Measurements from ENCODE around the gene NFE2L1. TPM values are rescaled to one million over a fixed set of nuclear protein-coding genes. Genes with fewer than 3 reads are reported as not detected.
"Not testable (repeated sequence)": the region's sequence is repeated elsewhere in the genome, so short reads cannot be mapped to it uniquely, and the experiment has no call there.

Gene NFE2L1
- total RNA-seq, 1 donor from 2014 or later = 127 TPM

- Mint-ChIP-seq H3K27me3 (no peaks in the 10 kb centered on the region), H3K36me3 (ENCODE audit: low read depth) (peaks cover 67% of the 10 kb centered on the region), H3K4me3 (no peak overlapping the region), H3K27ac (peak overlapping the region; percentile 41), H3K9me3 (no peaks in the 10 kb centered on the region), H3K4me1 (no peaks in the 10 kb centered on the region)
- no peak for TF ChIP-seq CTCF (IDR thresholded peaks at IDR 0.05)
- ChIA-PET POLR2A (interaction anchor here (0.5 to 1.6 kb wide), 6 partner anchors 20 to 1480 kb away, joined by 3 to 9 read pairs (median 3); partner anchors contain the start of genes CDK5RAP3 and NFE2L1), CTCF (interaction anchor here (0.6 to 1.8 kb wide), 5 partner anchors 12 to 120 kb away, joined by 3 to 6 read pairs (median 3); no protein-coding TSS in a partner anchor)
- peak; percentile 57 for ATAC-seq (ENCODE audit: low read depth)
- intact Hi-C loops (cut with micrococcal nuclease) = no loop called here
- no peak for DNase-seq
Observed at GRCh38 chr17:48068491-48068961, 20.4 kb downstream of the NFE2L1 start.

GRCh38 chr17:48070195-48070594, 22.0 kb downstream of the NFE2L1 start:
- Mint-ChIP-seq H3K9me3 (no peaks in the 10 kb centered on the region), H3K4me3 (no peak overlapping the region), H3K4me1 (no peaks in the 10 kb centered on the region), H3K27ac (peak overlapping the region; percentile 4), H3K36me3 (ENCODE audit: low read depth) (peaks cover 66% of the 10 kb centered on the region), H3K27me3 (no peaks in the 10 kb centered on the region)
- ChIA-PET CTCF (interaction anchor here (1.1 kb wide), 1 partner anchor 44 kb away, joined by 4 read pairs; no protein-coding TSS in a partner anchor), POLR2A (no interaction called here)
- intact Hi-C loops (cut with micrococcal nuclease) = no loop called here
- TF ChIP-seq CTCF (IDR thresholded peaks at IDR 0.05) = no peak
- no peak for DNase-seq
- no peak for ATAC-seq (ENCODE audit: low read depth)

GRCh38 chr17:48071654-48072053, 23.5 kb downstream of the NFE2L1 start:
- ChIA-PET CTCF (interaction anchor here (0.9 to 6.9 kb wide), 3 partner anchors 13 to 45 kb away, joined by 3 to 148 read pairs (median 3); no protein-coding TSS in a partner anchor), POLR2A (interaction anchor here (1.1 to 1.5 kb wide), 2 partner anchors 23 to 131 kb away, joined by 3 read pairs; partner anchors contain the start of genes NFE2L1 and PNPO)
- no peak for DNase-seq
- no peaks in the 10 kb centered on the region for H3K4me1 Mint-ChIP-seq
- H3K36me3 Mint-ChIP-seq (ENCODE audit: low read depth) = peaks cover 66% of the 10 kb centered on the region
- H3K9me3 Mint-ChIP-seq = no peaks in the 10 kb centered on the region
- no peaks in the 10 kb centered on the region for H3K27me3 Mint-ChIP-seq
- no peak for TF ChIP-seq CTCF (IDR thresholded peaks at IDR 0.05)
- ATAC-seq (ENCODE audit: low read depth) = no peak
- no peak overlapping the region for H3K27ac Mint-ChIP-seq
- intact Hi-C loops (cut with micrococcal nuclease) = no loop called here
- H3K4me3 Mint-ChIP-seq = no peak overlapping the region

- H3K27ac Mint-ChIP-seq; H3K4me3 Mint-ChIP-seq; intact Hi-C loops (cut with micrococcal nuclease); H3K27me3 Mint-ChIP-seq; H3K4me1 Mint-ChIP-seq; ATAC-seq (ENCODE audit: low read depth); DNase-seq; H3K9me3 Mint-ChIP-seq: not testable (repeated sequence)
- POLR2A ChIA-PET = interaction anchor here (0.7 to 1.6 kb wide), 4 partner anchors 18 to 132 kb away, joined by 3 to 8 read pairs (median 3); partner anchors contain the start of genes NFE2L1 and PNPO
- CTCF ChIA-PET = interaction anchor here (0.9 to 6.9 kb wide), 10 partner anchors 8 to 124 kb away, joined by 3 to 148 read pairs (median 3); partner anchors contain the start of gene CDK5RAP3
- peaks cover 63% of the 10 kb centered on the region for H3K36me3 Mint-ChIP-seq (ENCODE audit: low read depth)
Observed at GRCh38 chr17:48072811-48073210, 24.7 kb downstream of the NFE2L1 start.

- not testable (repeated sequence) for DNase-seq; H3K27me3 Mint-ChIP-seq; ATAC-seq (ENCODE audit: low read depth); H3K27ac Mint-ChIP-seq; H3K4me1 Mint-ChIP-seq; H3K9me3 Mint-ChIP-seq; H3K4me3 Mint-ChIP-seq
- CTCF ChIA-PET = interaction anchor here (0.7 to 6.9 kb wide), 20 partner anchors 9 to 539 kb away, joined by 3 to 148 read pairs (median 4); partner anchors contain the start of gene CDK5RAP3
- H3K36me3 Mint-ChIP-seq (ENCODE audit: low read depth) = peaks cover 56% of the 10 kb centered on the region
- intact Hi-C loops (cut with micrococcal nuclease) = loop anchor here (1.0 kb wide), 5 partner anchors 26 to 124 kb away; partner anchors contain the start of gene COPZ2
- POLR2A ChIA-PET = interaction anchor here (0.6 to 1.6 kb wide), 2 partner anchors 38 to 47 kb away, joined by 3 to 8 read pairs; no protein-coding TSS in a partner anchor
Observed at GRCh38 chr17:48073566-48074094, 25.5 kb downstream of the NFE2L1 start.

Measured in activated B cell treated with CpG ODN at 0.5 μM for 24 hours (primary cell).